ENCODE data around the gene FBXO28. TPM values are rescaled to one million over a fixed set of nuclear protein-coding genes. Genes with fewer than 3 reads are reported as not detected.
A peak's percentile ranks its signal among the peaks of the same experiment; 100 is the strongest.
"Not testable (repeated sequence)": the region's sequence is repeated elsewhere in the genome, so short reads cannot be mapped to it uniquely, and the experiment has no call there.

The FBXO28 gene
- total and polyA plus RNA-seq, 3 donors from 2014 or later = 23.7 to 43.7 (median 29.6) TPM

GRCh38 chr1:224203243-224204016 is 89.5 kb downstream of the FBXO28 start:
- H3K27ac ChIP-seq = no peak overlapping the region
- H3K4me3 ChIP-seq = no peak overlapping the region
- TF ChIP-seq, protein P1, sequence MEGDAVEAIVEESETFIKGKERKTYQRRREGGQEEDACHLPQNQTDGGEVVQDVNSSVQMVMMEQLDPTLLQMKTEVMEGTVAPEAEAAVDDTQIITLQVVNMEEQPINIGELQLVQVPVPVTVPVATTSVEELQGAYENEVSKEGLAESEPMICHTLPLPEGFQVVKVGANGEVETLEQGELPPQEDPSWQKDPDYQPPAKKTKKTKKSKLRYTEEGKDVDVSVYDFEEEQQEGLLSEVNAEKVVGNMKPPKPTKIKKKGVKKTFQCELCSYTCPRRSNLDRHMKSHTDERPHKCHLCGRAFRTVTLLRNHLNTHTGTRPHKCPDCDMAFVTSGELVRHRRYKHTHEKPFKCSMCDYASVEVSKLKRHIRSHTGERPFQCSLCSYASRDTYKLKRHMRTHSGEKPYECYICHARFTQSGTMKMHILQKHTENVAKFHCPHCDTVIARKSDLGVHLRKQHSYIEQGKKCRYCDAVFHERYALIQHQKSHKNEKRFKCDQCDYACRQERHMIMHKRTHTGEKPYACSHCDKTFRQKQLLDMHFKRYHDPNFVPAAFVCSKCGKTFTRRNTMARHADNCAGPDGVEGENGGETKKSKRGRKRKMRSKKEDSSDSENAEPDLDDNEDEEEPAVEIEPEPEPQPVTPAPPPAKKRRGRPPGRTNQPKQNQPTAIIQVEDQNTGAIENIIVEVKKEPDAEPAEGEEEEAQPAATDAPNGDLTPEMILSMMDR (IDR thresholded peaks at IDR 0.05) = no peak
- no peak for TF ChIP-seq POLR2A (IDR thresholded peaks at IDR 0.05)
- WGBS, 2 donors = 47 to 54% methylated on average over 6 to 8 of the region's 8 CpGs
- peak; percentile 24 for DNase-seq
- intact Hi-C loops (cut with DNase I; ENCODE audit: low total_unique reads) = no loop called here
- H3K36me3 ChIP-seq (ENCODE audit: low read depth, missing control alignments) = no peaks in the 10 kb centered on the region
- peaks cover 2% of the 10 kb centered on the region for H3K4me1 ChIP-seq
- no peaks in the 10 kb centered on the region for H3K27me3 ChIP-seq
- H3K9me3 ChIP-seq = no peaks in the 10 kb centered on the region

DNA sequence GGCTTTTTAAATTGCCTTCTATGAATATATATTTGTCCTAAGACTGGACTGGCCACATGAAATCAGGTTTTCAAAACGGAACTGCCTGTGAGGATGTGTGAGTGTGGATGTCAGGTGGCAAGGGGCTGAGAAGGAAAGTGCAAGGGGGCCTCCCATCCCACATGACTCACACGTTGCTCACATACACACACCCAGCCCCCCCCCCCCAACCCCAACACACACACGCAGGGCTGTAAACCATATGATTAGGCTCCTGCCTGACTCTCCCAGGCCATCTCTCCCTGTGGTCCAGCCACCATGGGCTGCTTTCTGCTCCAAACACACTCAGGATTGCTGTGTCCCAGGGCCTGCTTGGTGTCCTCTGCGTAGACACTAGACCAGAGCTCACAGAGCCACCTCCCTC is 91.5 kb downstream of the FBXO28 start:
- Histone ChIP-seq H3K4me1 (peaks cover 2% of the 10 kb centered on the region), H3K4me3 (no peak overlapping the region), H3K27me3 (no peaks in the 10 kb centered on the region), H3K9me3 (no peaks in the 10 kb centered on the region), H3K27ac (no peak overlapping the region), H3K36me3 (ENCODE audit: low read depth, missing control alignments) (no peaks in the 10 kb centered on the region)
- 46 to 51% methylated on average over 4 of the region's 4 CpGs for WGBS, 2 donors
- TF ChIP-seq POLR2A (IDR thresholded peaks at IDR 0.05) = no peak
- TF ChIP-seq, protein P1 (IDR thresholded peaks at IDR 0.05) = no peak
- intact Hi-C loops (cut with DNase I; ENCODE audit: low total_unique reads) = no loop called here
- DNase-seq = no peak

GRCh38 chr1:224205931-224206538 is 92.1 kb downstream of the FBXO28 start:
- H3K36me3 ChIP-seq (ENCODE audit: low read depth, missing control alignments); DNase-seq; H3K4me1 ChIP-seq; H3K27me3 ChIP-seq; H3K9me3 ChIP-seq; H3K27ac ChIP-seq; intact Hi-C loops (cut with DNase I; ENCODE audit: low total_unique reads); H3K4me3 ChIP-seq: not testable (repeated sequence)
- WGBS, 2 donors = 84 to 85% methylated on average over 10 of the region's 10 CpGs

- no peaks in the 10 kb centered on the region for H3K9me3 ChIP-seq
- H3K27ac ChIP-seq = no peak overlapping the region
- H3K4me3 ChIP-seq = no peak overlapping the region
- H3K4me1 ChIP-seq = no peaks in the 10 kb centered on the region
- no peak for DNase-seq
- intact Hi-C loops (cut with DNase I; ENCODE audit: low total_unique reads) = no loop called here
- no peak for TF ChIP-seq POLR2A (IDR thresholded peaks at IDR 0.05)
- TF ChIP-seq, protein P1 (IDR thresholded peaks at IDR 0.05) = no peak
- H3K36me3 ChIP-seq (ENCODE audit: low read depth, missing control alignments) = no peaks in the 10 kb centered on the region
- WGBS, 2 donors = 42 to 68% methylated on average over 4 of the region's 4 CpGs
- no peaks in the 10 kb centered on the region for H3K27me3 ChIP-seq
These were observed 97.5 kb downstream of the FBXO28 start for GRCh38 chr1:224211206-224211962.

Small RNAs within 50 kb of the gene (small RNA-seq; reads per million reads assigned to genes)
- gene AC092809.3 (0 reads per million in 2 donors), gene RF00139 (0 to 0.09 reads per million in 2 donors), gene RN7SKP49 (0 reads per million in 2 donors)

Other genes starting within 250 kb of the FBXO28 start
- 10 to 100 TPM; 58.1 to 60.5 TPM for gene DEGS1, start 69.1 kb downstream of the FBXO28 start, total RNA-seq
- gene DEGS1, start 69.1 kb downstream of the FBXO28 start, polyA plus RNA-seq (ENCODE audit: insufficient read depth, low read depth, low replicate concordance) = 83.0 TPM
- 10 to 100 TPM; 31.0 to 38.7 TPM for gene NVL, start 216.1 kb downstream of the FBXO28 start, total RNA-seq
- gene NVL, start 216.1 kb downstream of the FBXO28 start, polyA plus RNA-seq (ENCODE audit: insufficient read depth, low read depth, low replicate concordance) = 21.7 TPM
- gene CNIH4, start 242.8 kb downstream of the FBXO28 start, total RNA-seq = 10 to 100 TPM; 24.7 to 32.1 TPM
- gene CNIH4, start 242.8 kb downstream of the FBXO28 start, polyA plus RNA-seq (ENCODE audit: insufficient read depth, low read depth, low replicate concordance) = 43.3 TPM